Measurements from ENCODE around the gene BABAM2.

Gene BABAM2

GRCh38 chr2:28296904-28297303 is 406.4 kb downstream of the BABAM2 start:
- no peak for FAIRE-seq

GRCh38 chr2:28297531-28297930 is 407.0 kb downstream of the BABAM2 start:
- no peak for FAIRE-seq

GRCh38 chr2:28298406-28298805 is 407.9 kb downstream of the BABAM2 start:
- FAIRE-seq, result no peak

GRCh38 chr2:28300485-28301341 is 410.2 kb downstream of the BABAM2 start:
- no peak for FAIRE-seq

GRCh38 chr2:28305202-28305601 is 414.7 kb downstream of the BABAM2 start:
- FAIRE-seq, result peak; percentile 39

GRCh38 chr2:28310107-28310506 is 419.6 kb downstream of the BABAM2 start:
- FAIRE-seq, result no peak

GRCh38 chr2:28311660-28312249 is 421.2 kb downstream of the BABAM2 start:
- FAIRE-seq, result no peak

- FAIRE-seq, result no peak
Observed at GRCh38 chr2:28312307-28313219, 422.0 kb downstream of the BABAM2 start.

- no peak for FAIRE-seq
Observed at GRCh38 chr2:28313220-28313784, 422.8 kb downstream of the BABAM2 start.

GRCh38 chr2:28314968-28315367 is 424.4 kb downstream of the BABAM2 start:
- no peak for FAIRE-seq

- FAIRE-seq, result no peak
Observed at GRCh38 chr2:28316546-28317335, 426.2 kb downstream of the BABAM2 start.

- FAIRE-seq, result no peak
Observed at GRCh38 chr2:28317390-28317789, 426.9 kb downstream of the BABAM2 start.

- FAIRE-seq, result no peak
Observed at GRCh38 chr2:28318023-28318422, 427.5 kb downstream of the BABAM2 start.

- no peak for FAIRE-seq
Observed at GRCh38 chr2:28318462-28319117, 428.1 kb downstream of the BABAM2 start.

- FAIRE-seq, result no peak
Observed at GRCh38 chr2:28319118-28320008, 428.8 kb downstream of the BABAM2 start.

GRCh38 chr2:28320009-28320365 is 429.5 kb downstream of the BABAM2 start:
- FAIRE-seq, result no peak

GRCh38 chr2:28320371-28320770 is 429.8 kb downstream of the BABAM2 start:
- no peak for FAIRE-seq

GRCh38 chr2:28321426-28321825 is 430.9 kb downstream of the BABAM2 start:
- no peak for FAIRE-seq

GRCh38 chr2:28322051-28322450 is 431.5 kb downstream of the BABAM2 start:
- FAIRE-seq, result no peak

- FAIRE-seq, result no peak
Observed at GRCh38 chr2:28322456-28322855, 431.9 kb downstream of the BABAM2 start.

- no peak for FAIRE-seq
Observed at GRCh38 chr2:28322981-28323396, 432.5 kb downstream of the BABAM2 start.

Measured in TTC549 (cell line).